HUDEP-2 (cell line): ENCODE measurements around the gene CEP41.

ENCODE experiments used
- DNase-seq, 76 experiments: peaks; one replicate each; lab custom pipeline; 2025; ENCODE audit not compliant: unreplicated experiment in 76 of 76; lab: John Stamatoyannopoulos, UW

CEP41 gene

DNA sequence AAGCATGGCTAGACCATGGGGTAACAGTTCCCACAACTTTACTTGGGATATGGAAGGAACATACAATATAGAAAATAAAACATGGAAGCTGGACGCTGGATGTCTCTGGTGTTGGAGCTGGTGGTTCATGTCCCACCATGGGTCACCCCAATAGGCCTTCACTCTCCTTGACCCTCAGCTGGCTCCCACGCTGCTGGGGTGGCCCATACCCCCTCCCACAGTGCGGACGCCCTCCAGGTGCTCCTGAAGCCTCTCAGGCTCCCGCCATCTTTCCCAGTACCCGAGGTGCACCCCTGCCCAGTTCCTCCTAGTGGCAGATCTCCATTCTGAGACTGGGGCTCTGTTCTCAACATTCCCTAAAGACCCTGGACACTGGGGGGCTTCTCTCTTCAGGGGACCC is 66.3 kb downstream of the CEP41 start:
- DNase-seq: no peak

DNA sequence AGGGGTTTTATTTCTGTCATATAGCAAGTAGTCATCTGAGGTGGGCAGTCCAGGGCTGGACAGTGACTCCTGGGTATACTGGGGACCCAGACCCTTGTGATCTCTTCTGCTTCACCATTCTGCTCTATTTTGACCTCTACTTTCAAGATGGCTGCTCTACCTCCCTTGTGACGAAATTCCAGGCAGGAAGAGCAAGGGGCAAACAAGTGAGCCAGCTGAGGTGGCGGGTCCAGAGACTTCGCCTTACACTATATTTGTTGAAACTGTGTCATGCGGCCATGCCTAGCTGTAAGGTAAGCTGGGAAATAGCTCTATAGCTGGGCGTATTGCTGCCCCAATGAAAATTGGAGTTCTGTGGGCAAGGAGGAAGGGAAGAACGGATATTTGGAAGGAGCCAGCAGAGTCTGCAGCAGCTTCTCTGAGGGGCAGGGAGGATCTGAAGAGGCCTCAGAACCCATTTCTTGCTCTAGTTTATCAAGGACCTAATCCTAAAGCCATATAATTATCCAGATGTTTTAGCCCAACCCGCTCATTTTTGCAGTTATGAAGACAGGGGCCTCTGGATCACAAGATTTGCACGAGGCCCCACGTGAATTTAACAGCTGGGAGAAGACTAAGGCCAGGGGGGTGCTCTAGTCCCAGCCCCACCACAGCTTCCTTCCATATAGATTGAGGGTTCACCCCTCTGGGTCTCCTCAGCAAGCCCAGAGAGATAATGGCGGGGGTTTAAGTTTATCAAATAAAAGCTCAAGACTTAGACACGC is 68.2 kb downstream of the CEP41 start:
- DNase-seq: no peak

DNA sequence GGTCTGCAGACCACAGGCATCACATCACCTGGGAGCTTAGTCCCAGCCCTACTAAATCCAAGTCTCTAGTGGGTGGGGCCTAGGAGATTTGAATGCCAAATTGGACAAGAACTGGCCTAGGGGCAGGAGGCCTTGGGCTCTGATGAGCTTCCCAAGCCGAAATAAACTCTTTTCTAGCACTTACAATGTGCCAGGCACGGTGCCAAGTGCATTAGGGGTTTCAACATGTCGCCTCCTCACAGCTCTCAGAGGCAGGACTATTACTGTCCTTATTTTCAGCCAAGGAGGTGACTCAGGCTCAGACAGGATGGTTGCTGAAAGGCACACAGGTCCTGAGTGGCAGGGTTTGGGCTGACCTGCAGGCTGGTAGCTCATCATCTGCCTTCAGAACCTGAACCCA is 69.8 kb downstream of the CEP41 start:
- no peak for DNase-seq

DNA sequence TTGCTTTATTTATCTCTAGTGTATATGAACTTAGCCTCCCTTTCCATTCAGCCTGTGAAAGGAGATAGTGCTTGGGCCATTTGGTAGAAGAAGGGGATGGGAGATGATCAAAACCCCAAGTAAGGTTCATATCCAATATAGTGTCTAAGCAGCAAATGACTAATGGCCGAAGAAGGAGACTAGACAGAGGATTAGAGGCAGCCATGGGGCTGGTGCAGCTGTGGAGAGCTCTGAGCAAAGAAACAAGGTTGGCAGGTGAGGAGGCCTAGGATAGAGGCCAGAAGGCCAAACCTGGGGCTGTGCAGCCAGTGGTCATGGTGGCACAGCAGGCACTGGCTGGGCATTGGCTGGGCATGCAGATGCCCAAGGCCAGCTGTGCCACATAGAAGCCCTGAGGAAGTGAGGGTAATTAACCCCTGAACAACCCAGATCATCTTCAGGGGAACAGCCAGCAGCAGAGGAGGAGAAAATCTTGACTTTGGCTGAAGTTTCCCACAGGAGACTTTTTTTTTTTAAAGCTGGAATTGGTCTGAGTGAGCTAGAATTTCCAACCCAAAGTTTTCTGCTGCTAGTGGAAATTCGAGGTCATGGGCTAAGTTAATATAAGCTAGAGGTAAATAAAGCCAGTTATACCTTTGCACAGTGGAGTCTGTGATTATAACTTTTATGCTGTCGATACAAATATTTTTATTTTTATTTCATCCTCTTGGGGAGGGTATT is 70.8 kb downstream of the CEP41 start:
- DNase-seq: no peak

DNA sequence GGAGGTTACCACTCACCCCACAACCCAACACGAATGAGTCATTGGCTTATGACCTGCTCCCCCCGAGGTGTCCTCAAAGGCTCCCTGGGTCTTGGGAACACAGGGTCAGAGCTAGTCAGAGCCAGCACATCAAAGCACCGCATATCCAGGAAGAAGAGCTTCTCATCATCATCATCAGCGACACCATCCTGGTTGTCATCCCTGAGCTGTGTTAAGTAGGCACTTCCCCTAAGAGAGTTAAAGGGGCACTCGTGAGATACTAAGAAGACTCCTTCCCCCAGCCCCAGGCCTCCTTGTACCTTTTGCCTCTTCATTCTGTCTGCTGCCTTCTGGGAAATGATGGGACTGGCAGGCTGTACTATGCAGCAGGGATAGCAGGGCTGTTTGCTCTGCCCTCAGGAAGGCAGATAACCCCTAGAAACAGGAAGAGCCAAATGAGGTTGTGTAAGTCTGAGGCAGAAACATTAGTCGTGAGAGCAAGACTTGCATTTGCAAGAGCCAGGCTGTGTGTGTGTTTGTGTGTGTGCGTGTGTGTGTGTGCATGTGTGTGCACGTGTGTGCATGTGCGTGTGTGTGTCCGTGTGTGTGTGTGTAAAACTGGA is 71.6 kb downstream of the CEP41 start:
- DNase-seq: no peak

DNA sequence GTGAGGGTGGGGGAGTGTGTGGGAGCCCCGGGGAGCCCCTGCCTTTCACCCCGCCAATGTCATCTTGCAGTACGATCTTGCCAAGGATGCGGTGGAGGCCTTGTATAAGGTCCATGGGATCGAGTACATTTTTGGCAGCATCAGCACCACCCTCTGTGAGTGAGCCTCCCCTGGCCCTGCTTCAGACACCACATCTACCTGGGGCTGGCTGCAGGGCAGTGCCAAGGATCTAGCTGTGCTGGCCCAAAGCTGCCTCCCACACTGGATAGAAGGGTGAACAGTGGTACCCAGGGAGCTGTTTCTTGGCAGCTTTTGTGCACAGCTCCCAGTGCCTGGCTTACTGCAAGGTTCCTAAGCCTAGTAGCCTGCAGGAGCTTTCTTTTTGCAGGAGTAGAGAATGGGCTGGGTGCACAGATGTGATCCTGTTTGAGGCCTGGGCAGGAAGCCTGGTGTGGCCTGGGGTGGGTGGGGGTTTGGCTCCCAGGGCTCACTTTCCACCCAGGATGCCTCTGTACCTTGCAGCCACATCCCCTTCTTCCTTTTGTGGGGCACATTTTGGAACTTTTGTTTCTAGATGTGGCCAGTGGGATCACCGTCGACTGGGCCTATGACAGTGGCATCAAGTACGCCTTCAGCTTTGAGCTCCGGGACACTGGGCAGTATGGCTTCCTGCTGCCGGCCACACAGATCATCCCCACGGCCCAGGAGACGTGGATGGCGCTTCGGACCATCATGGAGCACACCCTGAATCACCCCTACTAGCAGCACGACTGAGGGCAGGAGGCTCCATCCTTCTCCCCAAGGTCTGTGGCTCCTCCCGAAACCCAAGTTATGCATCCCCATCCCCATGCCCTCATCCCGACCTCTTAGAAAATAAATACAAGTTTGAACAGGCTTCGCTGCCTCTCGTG is 72.7 kb downstream of the CEP41 start:
- no peak for DNase-seq

DNA sequence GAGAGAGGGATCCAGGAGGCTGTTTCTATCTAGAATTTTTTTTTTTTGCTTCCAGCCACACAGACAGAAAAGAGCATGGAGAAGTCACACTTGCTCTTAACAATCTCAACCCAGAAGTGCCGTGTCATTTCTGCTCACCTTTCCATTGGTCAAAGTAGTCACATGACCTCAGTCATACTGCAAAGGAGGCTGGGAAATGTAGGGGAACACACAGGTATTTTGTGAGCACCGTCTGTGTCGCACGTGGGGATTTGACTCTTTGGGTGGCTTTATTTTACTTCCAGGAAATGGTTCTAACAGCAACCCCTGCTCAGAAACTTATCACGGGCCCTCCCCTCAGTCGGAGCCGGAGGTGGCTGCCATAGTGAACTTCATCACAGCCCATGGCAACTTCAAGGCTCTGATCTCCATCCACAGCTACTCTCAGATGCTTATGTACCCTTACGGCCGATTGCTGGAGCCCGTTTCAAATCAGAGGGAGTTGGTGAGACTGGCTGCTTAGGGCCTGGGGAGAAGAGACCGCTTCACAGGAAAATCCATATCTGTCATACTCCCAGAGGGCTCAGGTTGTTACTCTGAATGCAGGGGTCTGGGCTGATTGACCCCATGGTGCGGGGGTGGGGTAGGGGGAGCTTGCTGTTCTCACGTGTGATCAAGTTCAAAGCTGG is 73.6 kb downstream of the CEP41 start:
- no peak for DNase-seq

DNA sequence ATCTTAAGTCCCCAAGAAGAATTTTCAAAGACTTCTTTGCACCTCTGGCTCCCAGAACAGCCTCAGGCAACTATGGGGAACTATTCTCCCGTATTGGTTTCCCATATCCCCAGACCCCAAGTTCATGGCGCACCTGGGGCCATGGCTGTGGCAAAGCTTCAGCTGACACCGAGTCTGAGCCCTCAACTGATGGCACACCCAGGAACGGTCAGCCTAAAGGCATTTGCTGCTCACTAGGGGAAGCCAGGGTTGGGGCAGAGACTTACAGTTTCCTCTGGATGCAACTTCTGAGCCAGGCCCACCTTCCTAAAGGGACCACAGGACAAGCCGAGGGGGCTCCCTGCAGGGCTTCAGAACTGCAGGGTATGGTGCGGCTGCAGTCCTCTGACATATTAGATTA is 74.3 kb downstream of the CEP41 start:
- DNase-seq: no peak

DNA sequence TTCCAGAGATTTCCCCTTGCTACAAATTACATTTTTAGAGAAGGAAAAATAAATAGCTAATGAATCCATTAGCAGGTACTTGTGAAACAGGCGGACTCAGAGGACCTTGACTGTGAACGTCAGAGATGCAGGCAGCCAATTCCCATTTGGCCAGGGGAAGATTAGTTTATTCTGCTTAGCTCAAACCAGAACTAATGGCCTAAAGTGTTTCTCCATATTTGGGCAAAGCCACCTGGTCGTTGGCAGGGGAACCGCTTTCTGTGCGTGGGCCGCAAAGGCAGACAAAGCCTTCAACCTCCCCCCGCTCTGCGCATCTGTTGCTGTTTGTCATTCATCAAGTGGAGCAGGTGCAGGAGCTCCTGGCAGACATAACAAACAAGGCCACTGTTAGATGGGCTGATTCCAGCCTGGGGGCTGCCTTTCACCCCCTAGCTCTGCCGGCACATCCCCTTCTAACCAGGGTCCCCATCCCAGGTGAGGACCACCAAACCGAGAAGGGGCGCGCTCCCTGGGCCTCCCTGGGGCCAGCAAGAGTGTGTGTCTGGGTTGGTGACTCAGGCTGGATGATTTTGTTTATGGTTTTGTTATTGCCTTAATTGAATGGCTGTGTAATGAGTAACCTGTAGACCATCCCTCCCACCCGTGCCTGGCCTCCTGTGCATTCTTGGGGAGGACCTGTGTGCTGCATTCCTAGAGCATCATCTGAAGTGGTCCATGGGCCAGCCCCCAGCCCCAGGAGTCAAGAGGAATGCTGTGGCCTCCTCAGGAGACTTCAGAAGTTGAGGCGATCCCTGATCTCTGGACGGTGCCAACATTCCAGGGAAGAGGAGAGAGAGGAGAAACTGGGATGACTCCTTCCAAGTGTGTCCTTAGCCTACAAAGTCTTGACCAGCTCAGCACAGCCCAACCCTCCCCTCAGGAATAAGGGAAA is 75.0 kb downstream of the CEP41 start:
- DNase-seq: no peak

DNA sequence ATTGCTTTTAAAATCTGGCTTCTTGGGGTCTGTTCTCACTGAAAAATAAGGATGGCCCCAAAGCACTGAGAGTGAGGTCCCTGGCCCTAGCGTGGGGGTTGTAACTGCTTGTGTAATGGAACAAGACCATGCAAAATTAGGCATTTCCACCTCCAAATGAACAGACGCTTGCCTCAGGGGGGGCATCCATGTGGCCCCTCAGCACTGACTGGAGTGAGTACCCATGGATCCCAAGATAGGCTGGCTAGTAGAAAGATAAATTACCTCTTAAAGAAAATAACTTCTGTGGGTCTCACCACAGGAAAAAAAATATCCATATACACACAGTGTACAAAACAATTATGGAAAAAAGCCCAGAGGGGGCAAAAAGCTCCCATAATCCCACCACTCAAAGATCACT is 75.7 kb downstream of the CEP41 start:
- no peak for DNase-seq

DNA sequence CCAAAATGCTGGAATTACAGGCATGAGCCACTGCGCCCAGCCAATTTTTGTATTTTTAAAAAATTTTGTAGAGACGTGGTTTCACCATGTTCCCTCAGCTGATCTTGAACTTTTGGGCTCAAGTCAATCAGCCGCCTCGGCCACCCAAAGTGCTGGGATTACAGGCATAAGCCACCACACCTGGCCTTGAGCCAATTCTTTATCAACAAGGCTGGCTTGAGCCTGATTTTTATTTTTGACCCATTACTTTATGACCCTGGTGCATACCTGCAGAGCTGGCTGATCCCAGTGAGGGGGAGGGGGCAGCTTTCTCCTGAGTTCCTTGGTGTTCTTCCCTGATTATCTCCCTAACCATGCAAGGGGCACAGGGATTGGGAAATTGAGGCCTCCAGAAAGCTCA is 76.4 kb downstream of the CEP41 start:
- no peak for DNase-seq

DNA sequence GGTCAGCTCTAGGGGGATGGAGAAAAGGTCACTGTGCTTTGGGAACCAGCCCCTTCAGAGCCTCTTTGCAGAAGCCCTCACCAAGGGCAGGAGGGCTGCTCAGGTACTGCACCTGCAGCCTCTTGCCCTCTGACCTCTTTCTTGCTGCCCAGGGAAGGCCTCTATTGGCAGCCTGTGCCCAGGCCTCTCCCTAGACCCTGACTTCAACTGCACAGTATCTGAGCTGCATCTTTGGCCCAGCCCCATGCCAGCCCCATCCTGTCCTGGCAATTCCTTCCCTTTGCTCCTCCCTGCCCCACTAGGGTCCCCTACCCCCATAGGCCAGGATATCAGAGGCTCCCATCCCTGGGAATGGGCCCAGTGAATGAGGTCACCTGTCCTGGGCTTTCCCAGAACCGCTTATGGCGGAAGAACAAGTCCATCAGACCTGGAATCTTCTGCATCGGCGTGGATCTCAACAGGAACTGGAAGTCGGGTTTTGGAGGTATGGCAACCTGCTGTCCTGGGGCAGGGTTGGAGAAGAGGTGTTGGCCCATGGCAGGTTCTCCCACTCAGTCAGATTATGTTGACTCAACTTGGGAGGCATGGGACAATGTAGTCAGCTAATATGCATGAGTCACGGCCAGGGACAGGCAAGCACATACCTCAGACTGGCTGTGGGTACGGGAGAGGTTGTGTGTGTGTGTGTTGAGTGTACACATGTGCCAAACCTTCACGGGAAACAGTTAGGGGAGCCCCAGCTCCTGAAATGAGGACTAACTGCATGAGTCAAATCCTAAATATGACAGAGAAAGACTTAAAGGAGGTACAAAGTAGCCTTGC is 77.6 kb downstream of the CEP41 start:
- no peak for DNase-seq

DNA sequence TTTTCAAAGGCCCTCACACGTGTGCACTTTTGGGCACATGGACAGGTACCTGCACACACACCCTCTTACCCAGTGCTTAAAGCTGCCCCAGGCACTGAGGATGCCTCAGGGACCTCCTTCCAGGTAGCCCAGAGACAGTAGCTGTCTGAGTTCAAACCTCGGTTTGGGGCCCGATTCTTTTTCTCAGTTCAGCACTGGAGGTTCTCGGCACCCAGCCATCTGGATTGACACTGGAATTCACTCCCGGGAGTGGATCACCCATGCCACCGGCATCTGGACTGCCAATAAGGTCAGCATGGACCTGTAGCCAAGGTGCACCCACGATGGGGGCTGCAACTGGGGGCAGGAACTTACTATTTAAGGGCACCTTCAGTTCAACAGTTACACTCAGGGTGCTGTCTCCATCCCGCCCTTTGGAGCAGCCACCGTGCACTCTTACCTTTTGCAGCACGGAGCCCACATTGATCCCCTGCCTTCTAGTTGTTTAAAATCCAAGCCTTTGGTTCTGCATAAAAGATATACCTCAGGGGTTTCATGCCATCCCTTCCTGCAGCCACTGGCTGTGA is 78.5 kb downstream of the CEP41 start:
- DNase-seq: no peak

DNA sequence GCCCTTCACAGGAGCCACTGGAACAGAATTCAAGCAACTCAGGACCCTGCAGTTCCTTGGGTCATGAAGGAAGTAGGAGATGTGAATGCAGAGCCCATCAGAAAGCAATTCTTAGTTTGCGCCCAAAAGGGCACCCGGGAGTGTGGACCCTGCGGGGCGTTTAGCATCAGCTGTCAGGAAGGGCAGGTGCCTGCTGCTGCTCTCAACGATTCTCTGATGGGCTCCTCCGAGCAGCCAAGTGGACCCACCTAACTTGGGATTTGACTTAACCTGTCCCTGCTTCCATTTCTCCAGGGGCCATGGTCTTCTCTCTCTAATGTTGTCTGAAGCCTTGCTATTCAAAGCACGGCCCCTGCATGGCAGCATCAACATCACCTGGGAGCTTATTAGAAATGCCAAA is 79.1 kb downstream of the CEP41 start:
- no peak for DNase-seq

DNA sequence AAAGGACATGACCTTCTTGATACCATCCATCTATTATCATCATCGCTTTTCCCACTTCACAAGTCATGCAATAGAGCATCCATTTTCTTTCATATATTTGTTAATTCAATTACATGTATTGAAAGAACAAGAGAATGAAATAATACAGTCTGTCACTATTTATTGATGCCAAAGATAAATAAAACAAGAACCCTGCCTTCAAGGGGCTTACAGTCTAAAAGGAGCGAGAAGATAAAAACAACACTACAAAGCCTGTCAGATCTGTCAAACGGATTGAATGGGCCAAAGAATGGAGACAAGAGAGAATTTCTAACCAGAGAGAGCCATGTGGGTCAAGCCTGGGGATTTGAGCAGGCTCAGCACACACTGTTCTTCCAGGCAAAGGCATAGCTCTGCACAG is 80.3 kb downstream of the CEP41 start:
- DNase-seq: no peak

DNA sequence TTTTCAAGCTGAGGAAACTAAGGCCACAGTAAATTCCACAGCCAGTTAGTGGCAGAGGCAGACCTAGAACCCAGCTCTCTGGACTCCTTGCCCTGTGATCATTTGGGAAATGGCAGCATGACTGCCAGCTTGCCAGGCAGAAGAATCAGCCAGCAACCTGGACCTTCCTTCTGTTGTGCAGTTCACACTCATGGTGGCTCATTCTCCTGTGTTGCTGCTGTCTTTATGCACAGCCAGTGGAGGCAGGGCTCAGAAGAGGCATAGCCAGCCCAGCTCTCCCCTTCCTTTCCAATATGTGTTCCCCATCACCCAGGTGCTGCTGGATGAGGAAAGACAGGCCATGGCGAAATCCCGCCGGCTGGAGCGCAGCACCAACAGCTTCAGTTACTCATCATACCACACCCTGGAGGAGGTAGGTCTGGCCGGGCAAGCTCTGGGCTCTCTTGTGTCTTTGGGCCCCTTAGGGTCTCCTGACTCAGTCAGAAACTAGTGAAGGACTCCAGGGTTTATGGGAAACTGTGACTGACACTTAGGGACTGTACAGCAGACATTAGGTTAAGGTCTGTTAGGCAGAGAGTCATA is 81.4 kb downstream of the CEP41 start:
- DNase-seq: no peak

DNA sequence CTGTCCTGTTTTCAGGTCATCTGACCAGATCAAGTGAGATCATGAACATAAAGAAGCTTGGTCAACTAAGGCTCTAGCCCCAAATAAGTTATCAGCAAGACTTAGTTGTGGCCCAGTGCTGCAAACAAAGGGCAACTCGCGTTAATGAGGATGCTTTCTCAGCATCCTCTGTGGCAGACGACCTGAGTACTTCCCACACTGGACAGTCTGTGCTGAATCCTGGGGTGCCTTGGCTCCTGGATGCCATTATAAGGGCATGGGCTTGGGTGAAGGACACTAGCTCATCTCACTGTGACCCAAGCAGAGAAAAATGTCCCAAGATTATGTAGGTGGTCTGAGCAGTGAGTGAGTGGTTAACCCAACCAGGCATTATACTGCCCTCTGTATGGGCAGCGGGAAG is 82.3 kb downstream of the CEP41 start:
- no peak for DNase-seq
